Activated effector memory CD4-positive, alpha-beta T cell treated with anti-CD3 and anti-CD28 coated beads, Interleukin-2, amount 50 U/mL, for 16 hours (primary cell): ENCODE measurements around the gene PIR.
A peak's percentile ranks its signal among the peaks of the same experiment; 100 is the strongest.

Experiments
- DNase-seq: peaks from one replicate; pipeline ENCODE4 v3.0.0-alpha.2; 2020

PIR gene

DNA sequence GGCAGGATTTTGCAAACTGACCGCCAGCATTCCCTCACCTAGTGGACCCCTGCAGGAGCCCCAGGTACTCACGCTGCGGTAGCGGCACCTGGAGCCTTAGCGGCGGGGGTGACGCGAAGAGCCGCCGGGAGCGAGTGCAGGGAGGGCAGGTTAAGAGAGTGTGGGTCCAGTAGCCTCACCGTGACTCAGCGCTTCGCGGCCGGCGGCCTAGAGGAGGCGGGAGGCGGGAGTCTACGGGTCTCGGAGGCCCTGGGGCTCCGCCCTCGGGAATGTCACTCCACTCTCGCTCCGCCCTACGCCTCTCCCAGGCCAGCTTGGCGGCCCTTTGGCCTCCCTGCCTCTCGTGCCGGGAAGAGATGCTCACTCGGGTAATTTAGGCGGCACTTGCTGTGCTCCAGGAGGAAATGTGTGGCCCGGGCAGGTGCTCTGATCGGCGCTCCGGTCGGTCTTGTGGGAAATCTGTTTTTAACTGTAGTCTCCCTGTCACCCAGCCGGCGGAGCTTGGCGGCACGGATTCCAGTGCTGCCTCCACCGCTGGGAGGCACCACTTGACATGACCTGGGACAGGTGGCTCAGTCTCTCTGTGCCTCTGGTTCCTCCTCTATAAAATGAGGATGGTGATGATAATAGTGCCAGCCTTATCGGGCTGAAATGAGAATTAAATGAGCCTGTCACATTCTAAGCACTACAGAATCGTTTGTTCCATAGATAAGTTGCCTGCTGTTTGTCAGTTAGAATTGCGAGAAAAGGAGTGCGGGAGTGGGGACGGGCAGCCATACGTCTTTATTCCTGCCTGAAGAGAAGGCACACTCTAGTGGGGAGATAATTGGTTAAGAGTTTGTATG is at the start of gene PIR:
TSS of gene PIR (minus strand) at position 216 of the 845 bp plus-strand sequence. CDS start 2,076 bp downstream, outside the sequence.
- peak; percentile 80 for DNase-seq

- DNase-seq = no peak
These were observed 37.2 kb upstream of the PIR start for GRCh38 chrX:15530318-15530717.

- DNase-seq = no peak
These were observed 36.0 kb upstream of the PIR start for GRCh38 chrX:15529165-15529564.

- DNase-seq = no peak
These were observed 32.7 kb upstream of the PIR start for GRCh38 chrX:15525664-15526416.

- DNase-seq = no peak
These were observed 31.3 kb upstream of the PIR start for GRCh38 chrX:15524417-15524816.

DNA sequence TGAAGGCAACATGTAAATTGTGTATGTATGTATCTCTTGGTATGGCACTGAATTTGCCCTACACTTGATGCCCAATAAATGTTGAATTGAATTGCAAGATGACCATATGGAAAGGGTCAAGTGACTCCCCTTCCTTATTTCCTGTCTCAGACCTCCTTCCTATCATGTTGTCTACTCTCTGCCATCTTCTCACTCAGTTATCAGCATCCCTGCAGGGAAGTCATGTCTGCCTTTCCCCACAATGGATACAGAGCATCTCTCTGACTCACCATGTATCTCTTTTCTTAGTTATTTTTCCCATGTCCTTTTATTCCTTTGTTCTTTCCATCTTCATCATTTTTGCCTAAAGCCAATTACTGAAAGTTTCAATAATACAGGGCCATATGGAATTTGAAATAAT is 30.0 kb upstream of the PIR start:
- DNase-seq = no peak

DNA sequence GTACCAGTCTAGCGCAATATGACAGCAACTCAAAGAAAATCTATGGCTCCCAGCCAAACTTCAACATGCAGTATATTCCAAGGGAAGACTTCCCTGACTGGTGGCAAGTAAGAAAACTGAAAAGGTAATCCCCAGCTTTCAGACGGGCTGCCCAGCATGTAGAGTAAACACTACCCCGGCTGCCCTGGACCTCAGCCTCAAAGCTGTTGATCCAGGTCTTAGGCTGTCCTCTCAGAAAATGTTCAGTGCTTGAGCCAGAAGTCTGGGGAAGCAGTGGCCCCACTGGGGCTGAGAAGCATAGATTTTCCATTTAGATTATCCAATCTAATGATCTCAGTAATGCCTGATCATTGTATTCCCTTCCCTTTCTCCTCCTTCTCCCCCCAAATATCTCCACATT is 29.3 kb upstream of the PIR start:
- no peak for DNase-seq

DNA sequence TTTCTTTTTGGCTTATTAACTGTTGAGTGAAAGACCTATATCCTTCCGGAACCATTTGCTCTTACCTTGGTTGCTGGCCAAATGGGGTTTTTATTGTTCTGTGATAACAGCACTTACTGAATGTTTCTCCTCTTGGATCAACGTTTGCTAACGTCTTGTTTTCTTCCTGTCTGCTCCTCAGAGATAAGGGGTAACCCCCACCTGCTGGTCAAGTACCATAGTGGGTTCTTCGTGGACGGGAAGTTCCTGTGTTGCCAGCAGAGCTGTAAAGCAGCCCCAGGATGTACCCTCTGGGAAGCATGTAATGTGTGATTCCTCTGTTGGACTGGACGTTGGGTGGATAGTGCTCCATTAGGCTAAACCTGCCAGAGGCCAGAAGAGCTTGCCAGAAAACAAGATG is 22.8 kb upstream of the PIR start:
- no peak for DNase-seq

GRCh38 chrX:15514279-15514678 is 21.1 kb upstream of the PIR start:
- DNase-seq = no peak

DNA sequence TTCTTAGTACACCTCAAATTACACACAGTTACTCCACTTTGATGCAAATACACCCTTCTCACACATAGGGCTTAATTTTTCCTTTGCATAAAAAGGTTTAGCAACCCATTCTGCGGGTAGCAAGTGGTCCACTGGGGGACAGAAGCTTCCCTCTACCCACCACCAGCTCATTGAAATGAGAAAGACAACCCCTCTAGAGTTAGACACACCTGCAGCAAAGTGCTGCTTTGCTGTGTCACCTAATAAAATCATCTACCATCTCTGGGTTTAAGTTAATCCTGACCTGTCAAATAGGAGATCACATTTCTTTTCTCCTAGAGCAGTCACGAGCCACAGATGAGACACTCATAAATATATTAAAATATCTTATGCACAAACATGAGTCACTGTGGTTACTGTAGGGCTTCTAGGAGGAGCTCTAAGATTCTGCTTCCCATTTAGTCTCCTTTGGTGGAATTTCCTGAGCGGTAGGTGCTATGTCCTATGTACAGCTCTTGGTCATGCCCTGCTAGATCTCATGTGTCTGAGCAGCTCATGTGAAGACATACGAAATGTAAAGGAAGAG is 19.4 kb upstream of the PIR start:
- no peak for DNase-seq

- DNase-seq = no peak
These were observed 18.4 kb upstream of the PIR start for GRCh38 chrX:15511563-15511962.

- no peak for DNase-seq
These were observed 16.7 kb upstream of the PIR start for GRCh38 chrX:15509845-15510244.

GRCh38 chrX:15507005-15507404 is 13.9 kb upstream of the PIR start:
- no peak for DNase-seq

GRCh38 chrX:15505101-15505500 is 12.0 kb upstream of the PIR start:
- DNase-seq = no peak

DNA sequence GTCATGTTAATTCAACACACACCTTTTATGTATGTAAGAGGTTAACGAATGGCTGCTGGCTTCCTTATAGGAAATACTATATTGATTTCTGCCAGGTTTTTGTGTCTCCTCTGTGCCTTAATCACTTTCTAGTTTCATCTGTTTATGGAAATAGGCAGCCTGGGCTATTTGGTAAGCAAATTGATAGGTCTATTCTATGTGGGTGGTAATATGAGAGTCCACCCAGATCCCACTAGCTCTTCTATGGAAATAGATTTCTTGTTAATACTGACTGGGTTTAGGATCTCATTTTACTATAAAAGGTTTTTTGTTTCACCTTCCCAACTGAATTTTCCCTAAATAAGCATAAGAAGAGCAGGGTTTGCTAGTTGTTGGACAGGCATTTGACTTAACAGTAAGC is 11.5 kb upstream of the PIR start:
- no peak for DNase-seq

DNA sequence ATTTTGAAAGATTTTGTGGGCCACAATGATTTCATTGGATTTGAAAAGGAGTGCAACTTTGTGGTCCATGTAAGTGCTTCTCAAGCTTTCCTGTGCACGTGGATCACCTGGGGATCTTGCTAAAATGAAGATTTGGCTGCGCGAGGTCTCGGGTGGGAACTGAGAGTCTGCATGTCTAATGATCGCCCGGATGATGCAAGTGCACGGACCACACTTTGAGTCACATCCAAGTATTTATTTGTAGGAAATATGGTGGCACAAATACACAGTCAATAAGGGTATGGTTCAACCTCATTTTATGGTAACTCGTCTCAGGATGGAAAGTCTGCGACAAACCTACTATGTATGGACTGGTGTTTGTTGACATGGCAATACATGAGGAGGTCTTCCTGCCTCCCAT is 8.4 kb upstream of the PIR start:
- no peak for DNase-seq

GRCh38 chrX:15500497-15500966 is 7.4 kb upstream of the PIR start, which contains the start of gene BMX:
Gene BMX (plus strand): TSS chrX:15500807. CDS start chrX:15508354, 7,547 bp downstream.
- DNase-seq = no peak

DNA sequence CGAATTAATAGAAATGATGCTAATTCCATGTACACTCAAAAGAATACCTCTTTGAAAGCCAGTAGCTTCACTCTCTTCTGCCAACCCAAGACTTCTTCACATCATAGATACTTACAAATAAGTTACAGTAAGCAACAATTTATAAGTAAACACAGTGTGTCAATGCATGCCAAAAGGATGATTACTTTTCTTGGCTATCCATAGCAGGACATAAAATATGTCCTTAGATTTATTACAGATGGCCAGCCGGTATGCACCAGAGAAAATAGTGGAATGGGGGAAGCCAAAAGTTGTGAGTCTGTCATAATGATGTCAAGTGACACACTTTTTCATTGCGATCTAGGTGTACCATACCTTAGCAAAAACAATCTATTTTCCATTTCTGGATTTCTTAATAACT is 6.8 kb upstream of the PIR start:
- no peak for DNase-seq

GRCh38 chrX:15498741-15499140 is 5.6 kb upstream of the PIR start:
- DNase-seq = no peak

- DNase-seq = peak; percentile 72
These were observed 4.7 kb upstream of the PIR start for GRCh38 chrX:15497865-15498264.

DNA sequence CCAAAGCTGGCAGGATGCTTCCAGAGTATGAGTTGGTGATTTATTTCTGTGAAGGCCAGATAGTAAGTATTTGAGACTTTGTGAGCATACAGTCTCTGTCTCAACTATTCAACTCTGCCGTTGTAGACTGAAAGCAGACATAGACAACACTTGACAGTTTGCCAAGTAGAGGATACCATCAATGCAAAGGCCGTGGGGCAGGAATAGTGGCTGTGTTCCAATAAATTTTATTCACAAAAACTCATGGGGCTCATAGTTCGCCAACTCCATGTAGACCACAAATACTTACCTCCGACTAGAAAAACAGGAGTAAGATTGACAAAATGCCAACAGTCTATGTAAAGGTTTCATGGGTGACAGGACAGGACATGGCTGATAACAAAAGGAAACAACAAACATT is 3.7 kb upstream of the PIR start:
- no peak for DNase-seq

- DNase-seq = no peak
These were observed 2.7 kb upstream of the PIR start for GRCh38 chrX:15495801-15496200.

GRCh38 chrX:15492469-15492868 is 664 bp downstream of the PIR start:
- DNase-seq = no peak

- no peak for DNase-seq
These were observed 9.2 kb downstream of the PIR start for GRCh38 chrX:15483891-15484290.
